ENCODE data around the gene TMEM14C. TPM values are rescaled to one million over a fixed set of nuclear protein-coding genes. Genes with fewer than 3 reads are reported as not detected.

TMEM14C gene
- total RNA-seq, 1 experiment from 2014 or later: 84.7 TPM

GRCh38 chr6:10687582-10687981 is 35.3 kb upstream of the TMEM14C start:
- Histone ChIP-seq H3K9ac (ENCODE audit: low read length) (no peak overlapping the region), H3K79me2 (ENCODE audit: insufficient read depth, low read length) (no peaks in the 10 kb centered on the region), H3K27ac (ENCODE audit: low read depth, low read length) (no peak overlapping the region), H4K20me1 (ENCODE audit: insufficient read depth) (no peaks in the 10 kb centered on the region), H3K36me3 (ENCODE audit: control insufficient read depth in 1 of 2, insufficient read depth in 2 of 2, low read length in 2 of 2) (no peaks in the 10 kb centered on the region), H3K4me3 (replicated peaks in 1 of 2; ENCODE audit: low read depth in 1 of 2, low read length in 2 of 2) (no peak overlapping the region), H3K4me2 (ENCODE audit: low read length) (no peak overlapping the region), H2AFZ (ENCODE audit: low read depth, low read length, poor library complexity, severe bottlenecking) (no peak overlapping the region), H3K4me1 (ENCODE audit: control insufficient read depth in 1 of 2, insufficient read depth in 2 of 2, low read length in 2 of 2) (no peaks in the 10 kb centered on the region; a peak in 1 of 4 replicates), H3K27me3 (ENCODE audit: insufficient read depth, low read length) (no peaks in the 10 kb centered on the region), H3K9me2 (ENCODE audit: insufficient read depth) (no peaks in the 10 kb centered on the region), H3K9me3 (ENCODE audit: control insufficient read depth in 1 of 2, insufficient read depth in 1 of 2, low read depth in 1 of 2, low read length in 2 of 2) (no peaks in the 10 kb centered on the region)
- intact Hi-C loops (cut with micrococcal nuclease): no loop called here
- DNase-seq (ENCODE audit: low read depth, low spot score): no peak
- ChIA-PET POLR2A (no interaction called here), CTCF (no interaction called here), RAD21 (ENCODE audit: low non-redundant PET in 1 of 2, low total read pairs in 2 of 2, uncharacterized antibody in 2 of 2, unreplicated experiment in 2 of 2) (no interaction called here)
- TF ChIP-seq MAX (IDR thresholded peaks at IDR 0.05): no peak
- TF ChIP-seq ZBTB33 (IDR thresholded peaks at IDR 0.05; ENCODE audit: extremely low read depth, insufficient replicate concordance, low read length): no peak
- no peak for TF ChIP-seq YY1 (IDR thresholded peaks at IDR 0.05; ENCODE audit: extremely low read depth, insufficient replicate concordance, low read depth, low read length)
- TF ChIP-seq TCF7L2 (IDR thresholded peaks at IDR 0.05; ENCODE audit: borderline replicate concordance, extremely low read depth, insufficient read depth, insufficient read length): no peak
- TF ChIP-seq CBX3 (IDR thresholded peaks at IDR 0.05; ENCODE audit: low read depth): no peak
- TF ChIP-seq POLR2A (IDR thresholded peaks at IDR 0.05; ENCODE audit: borderline replicate concordance, extremely low read depth, insufficient read depth, insufficient read length): no peak
- no TSS peak for BruUV-seq (replicated peaks)
- no peak for ATAC-seq
